B cell (primary cell): ENCODE measurements around the gene MIDN. TPM values are rescaled to one million over a fixed set of nuclear protein-coding genes. Genes with fewer than 3 reads are reported as not detected.

Source experiments
- ATAC-seq: fragments of 200-7000 bp; cut with Tn5 transposase; one replicate; pipeline ENCODE4 v1.10.0; 2021; ENCODE audit warnings: low read depth, mild to moderate bottlenecking, moderate number of reproducible peaks, moderate library complexity
- CTCF ChIA-PET: fragments of 350-600 bp; sonication (Branson Sonifier 250); formaldehyde crosslinking; loops from one replicate; lab custom pipeline; 2021; ENCODE audit warnings: antibody characterized with exemption, inconsistent platforms; lab: Charles Lee
- POLR2A ChIA-PET: fragments of 350-600 bp; sonication (Branson Sonifier 250); formaldehyde crosslinking; loops from one replicate; lab custom pipeline; 2021; ENCODE audit warnings: antibody characterized with exemption; lab: Charles Lee
- DNase-seq: peaks from one replicate; pipeline ENCODE4 v3.0.0; 2013
- H2AFZ ChIP-seq: 2 replicates; pipeline ENCODE4 v1.6.1; 2012; ENCODE audit warnings: mild to moderate bottlenecking, low read depth, low read length; ENCODE audit not compliant: insufficient read depth, poor library complexity, severe bottlenecking
- H3K27ac ChIP-seq, 2 donors: 1 replicate in 1 of 2; 2 replicates in 1 of 2; pipeline ENCODE4 v1.5.1; 2012 to 2013; ENCODE audit warnings: low read length in 2 of 2, mild to moderate bottlenecking in 2 of 2, moderate library complexity in 1 of 2
- H3K27me3 ChIP-seq, 4 experiments: fragments of 200-600 bp in 1 of 4; sonication (generic) in 1 of 4; replicated peaks in 1 of 4; 1 replicate in 2 of 4; 2 replicates in 2 of 4; pipeline versions ENCODE4 v1.6.1 to v1.7.0; 2013 to 2016; ENCODE audit warnings: low read length in 3 of 4, mild to moderate bottlenecking in 2 of 4, mixed read lengths in 1 of 4, moderate library complexity in 1 of 4; ENCODE audit not compliant: insufficient read depth in 4 of 4, control insufficient read depth in 3 of 4; ENCODE audit errors: control extremely low read depth in 1 of 4
- H3K36me3 ChIP-seq, 2 experiments: replicated peaks in 1 of 2; 1 replicate in 1 of 2; 2 replicates in 1 of 2; pipeline versions ENCODE4 v1.6.1 to v1.7.1; 2013; ENCODE audit warnings: low read length in 1 of 2; ENCODE audit not compliant: insufficient read depth in 2 of 2, control insufficient read depth in 1 of 2; ENCODE audit errors: control extremely low read depth in 1 of 2, extremely low read depth in 1 of 2
- H3K4me1 ChIP-seq, 2 donors: fragments of 200-600 bp in 1 of 2; sonication (generic) in 1 of 2; 1 replicate in 1 of 2; 2 replicates in 1 of 2; pipeline versions ENCODE4 v1.5.1 to v1.6.1; 2013 to 2017; ENCODE audit warnings: low read length in 2 of 2; ENCODE audit not compliant: control insufficient read depth in 2 of 2, insufficient read depth in 2 of 2
- H3K4me2 ChIP-seq: replicated peaks from 2 replicates; pipeline ENCODE3; 2012; ENCODE audit warnings: mild to moderate bottlenecking, low read depth, low read length; ENCODE audit not compliant: poor library complexity, severe bottlenecking
- H3K4me3 ChIP-seq, 5 experiments: fragments of 200-600 bp in 1 of 5; sonication (generic) in 1 of 5; 1 replicate in 3 of 5; 2 replicates in 2 of 5; pipeline versions ENCODE4 v1.5.1 to v1.7.0; 2011 to 2016; ENCODE audit warnings: low read length in 4 of 5, mild to moderate bottlenecking in 4 of 5, low read depth in 2 of 5, control low read depth in 1 of 5, moderate library complexity in 1 of 5; ENCODE audit not compliant: insufficient read depth in 1 of 5; ENCODE audit errors: control extremely low read depth in 1 of 5, extremely low read depth in 1 of 5
- H3K79me2 ChIP-seq: fragments of 200-600 bp; sonication (generic); one replicate; pipeline ENCODE4 v1.6.0; 2016; ENCODE audit warnings: low read length; ENCODE audit not compliant: control insufficient read depth, insufficient read depth
- H3K9ac ChIP-seq: fragments of 200-600 bp; sonication (generic); 2 replicates; pipeline ENCODE4 v1.6.1; 2017; ENCODE audit warnings: mild to moderate bottlenecking, low read length, moderate library complexity
- H3K9me3 ChIP-seq, 3 donors: one replicate each; pipeline versions ENCODE4 v1.6.1 to v1.7.1; 2013; ENCODE audit warnings: low read length in 2 of 3; ENCODE audit not compliant: control insufficient read depth in 2 of 3, insufficient read depth in 1 of 3; ENCODE audit errors: control extremely low read depth in 1 of 3
- H4K20me1 ChIP-seq: 2 replicates; pipeline ENCODE4 v1.6.0; 2012; ENCODE audit warnings: mild to moderate bottlenecking, low read length; ENCODE audit not compliant: insufficient read depth, control insufficient read depth, poor library complexity, severe bottlenecking
- H3K27ac Mint-ChIP-seq: one replicate; pipeline ENCODE4 v1.8.0; 2021; ENCODE audit warnings: mixed read lengths
- H3K27me3 Mint-ChIP-seq: one replicate; pipeline ENCODE4 v1.8.0; 2021; ENCODE audit warnings: mixed read lengths
- H3K4me1 Mint-ChIP-seq: one replicate; pipeline ENCODE4 v1.8.0; 2021; ENCODE audit warnings: mixed read lengths
- H3K4me3 Mint-ChIP-seq: one replicate; pipeline ENCODE4 v1.8.0; 2021; ENCODE audit warnings: mixed read lengths
- H3K9me3 Mint-ChIP-seq: one replicate; pipeline ENCODE4 v1.8.0; 2022; ENCODE audit warnings: mixed read lengths; ENCODE audit not compliant: insufficient read depth
- CTCF ChIP-seq: fragments of 200-600 bp; IDR thresholded peaks from one replicate; pipeline ENCODE4 v1.8.0; 2022; ENCODE audit warnings: antibody characterized with exemption, mild to moderate bottlenecking
- EZH2 ChIP-seq: IDR thresholded peaks from 2 replicates; pipeline ENCODE4 v1.6.1; 2012; ENCODE audit warnings: borderline replicate concordance, low read depth, mild to moderate bottlenecking, moderate library complexity, low read length; ENCODE audit not compliant: insufficient read depth, poor library complexity, severe bottlenecking
- WGBS: methylation state at CpG from one replicate; pipeline ENCODE4 v1.1.5; 2013; ENCODE audit warnings: missing lambda C conversion rate; ENCODE audit not compliant: insufficient coverage; 5-methylcytosine and 5-hydroxymethylcytosine counted together
- intact Hi-C: fragments of 100-400 bp; cut with micrococcal nuclease; formaldehyde crosslinking; loops from one replicate; pipeline ENCODE4 v1.10.0; 2022
- polyA plus RNA-seq: library from polyadenylated mRNA; depleted of rRNA; stranded (reverse); fragments of >200 nt; gene quantifications from 2 replicates; pipeline ENCODE4 v1.2.3, GENCODE V29; 2012
- total RNA-seq, 2 donors: library from RNA; stranded (reverse); fragments of 120-200 nt in 1 of 2; gene quantifications; 1 replicate in 1 of 2; 2 replicates in 1 of 2; pipeline versions ENCODE4 v1.2.3 to v1.2.4, GENCODE V29; 2013 to 2022

The MIDN gene
- total and polyA plus RNA-seq, 2 donors (not counting 1 experiment from before 2014, with no cell fraction given), result 98.5 to 156 TPM

DNA sequence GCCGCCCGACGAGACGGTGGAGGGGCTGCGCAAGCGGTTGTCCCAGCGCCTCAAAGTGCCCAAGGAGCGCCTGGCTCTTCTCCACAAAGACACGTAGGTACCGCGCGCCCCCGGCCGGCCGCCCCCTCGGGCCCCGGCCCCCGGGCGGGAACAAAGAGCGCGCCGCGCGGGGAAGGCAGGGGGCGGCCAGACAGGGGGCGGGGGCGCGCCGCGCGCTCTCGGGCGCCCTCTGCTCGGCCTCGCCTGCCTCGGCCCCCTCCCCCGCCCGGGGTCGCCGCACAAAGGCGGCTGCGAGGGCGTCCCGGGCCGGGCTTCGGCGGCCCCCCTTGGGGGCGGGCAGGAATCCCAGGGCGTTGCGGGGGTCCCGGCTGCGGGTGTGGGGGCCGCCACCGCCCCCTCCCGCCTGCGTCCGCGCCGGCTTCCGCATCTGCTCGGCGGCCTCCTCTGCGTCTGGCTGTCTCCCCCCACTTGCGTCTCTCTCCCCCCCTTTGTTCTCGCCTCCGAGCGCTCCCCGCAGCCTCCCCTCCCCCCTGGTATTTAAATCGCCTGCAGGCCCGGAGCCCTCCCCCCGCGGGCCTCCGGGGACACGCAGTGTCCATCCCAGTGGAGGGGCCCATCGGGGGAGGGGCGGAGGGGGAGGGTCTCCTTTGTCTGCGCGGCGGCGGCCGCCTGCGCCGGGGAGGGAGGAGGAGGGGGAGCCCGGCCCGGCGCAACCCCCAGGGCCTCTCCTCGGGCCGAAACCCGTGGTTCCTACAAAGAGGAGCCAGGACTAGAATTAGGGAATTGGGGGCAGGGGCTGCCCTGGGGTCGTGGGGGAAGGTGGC lies 2.3 kb downstream of the MIDN start:
- Mint-ChIP-seq H3K4me3 (peak overlapping the region; percentile 91), H3K27me3 (no peaks in the 10 kb centered on the region), H3K9me3 (no peaks in the 10 kb centered on the region), H3K4me1 (peaks cover 35% of the 10 kb centered on the region), H3K27ac (peak overlapping the region; percentile 92)
- peaks cover 53% of the 10 kb centered on the region for H3K79me2 ChIP-seq
- peak overlapping the region; percentile 98 for H3K4me2 ChIP-seq
- TF ChIP-seq CTCF (no peak), EZH2 (no peak)
- H3K27ac ChIP-seq, result peak overlapping the region; percentile 74 to 89
- POLR2A ChIA-PET, result interaction anchor here (1.0 to 10.7 kb wide), 4 partner anchors 9 to 15 kb away, joined by 3 to 305 read pairs (median 22); partner anchors contain the start of gene CIRBP
- CTCF ChIA-PET, result interaction anchor here (2.3 to 5.8 kb wide), 2 partner anchors 14 to 16 kb away, joined by 31 to 113 read pairs; no protein-coding TSS in a partner anchor
- DNase-seq, result peak; percentile 86
- H3K36me3 ChIP-seq, result peaks cover 0 to 28% of the 10 kb centered on the region in 2 experiments
- peak overlapping the region; percentile 86 for H3K9ac ChIP-seq
- peak overlapping the region; percentile 61 to 92 (median 86) for H3K4me3 ChIP-seq
- no peak for ATAC-seq
- H2AFZ ChIP-seq, result no peak overlapping the region
- intact Hi-C loops, result no loop called here
- no peaks in the 10 kb centered on the region for H3K9me3 ChIP-seq
- H3K27me3 ChIP-seq, result no peaks in the 10 kb centered on the region
- H3K4me1 ChIP-seq, result peaks cover 33 to 56% of the 10 kb centered on the region in 2 donors
- under 1% methylated on average over 75 of the region's 90 CpGs for WGBS
- peaks cover 54% of the 10 kb centered on the region for H4K20me1 ChIP-seq
